A673 (cell line): ENCODE results near the gene GNA15. TPM values are rescaled to one million over a fixed set of nuclear protein-coding genes. Genes with fewer than 3 reads are reported as not detected.

Experiments
- BruUV-seq: library from RNA; stranded (reverse); fragments of 400-500 nt; replicated peaks from 2 replicates; lab custom pipeline; 2021; lab: Mats Ljungman, UMichigan
- CTCF ChIA-PET: fragments of 300-600 bp; sonication (Branson Sonifier 250); formaldehyde crosslinking; loops from one replicate; lab custom pipeline; 2022; ENCODE audit warnings: antibody characterized with exemption; lab: Charles Lee
- POLR2A ChIA-PET: fragments of 300-600 bp; sonication (Branson Sonifier 250); formaldehyde crosslinking; loops from one replicate; lab custom pipeline; 2022; ENCODE audit warnings: antibody characterized with exemption; ENCODE audit not compliant: low non-redundant PET; lab: Charles Lee
- DNase-seq: peaks from one replicate; pipeline ENCODE4 v3.0.0-alpha.2; 2015; ENCODE audit warnings: low spot score
- H3K27ac ChIP-seq: fragments of 200-600 bp; sonication (generic); 2 replicates; pipeline ENCODE4 v1.5.1; 2016; ENCODE audit warnings: mixed run types, low read depth, mild to moderate bottlenecking, mixed read lengths, antibody characterized with exemption, low read length; ENCODE audit not compliant: poor library complexity, severe bottlenecking
- H3K27me3 ChIP-seq: fragments of 200-600 bp; sonication (generic); replicated peaks from 2 replicates; pipeline ENCODE4 v1.6.1; 2017; ENCODE audit warnings: mixed run types, low read depth, mild to moderate bottlenecking, mixed read lengths, antibody characterized with exemption, low read length; ENCODE audit not compliant: insufficient read depth, poor library complexity
- H3K36me3 ChIP-seq: fragments of 200-600 bp; sonication (generic); 2 replicates; pipeline ENCODE4 v1.6.1; 2016; ENCODE audit warnings: mixed run types, mild to moderate bottlenecking, mixed read lengths, antibody characterized with exemption, low read length; ENCODE audit not compliant: insufficient read depth, poor library complexity, severe bottlenecking
- H3K4me1 ChIP-seq: fragments of 200-600 bp; sonication (generic); 2 replicates; pipeline ENCODE4 v1.6.1; 2017; ENCODE audit warnings: mixed run types, mild to moderate bottlenecking, mixed read lengths, antibody characterized with exemption, low read length; ENCODE audit not compliant: insufficient read depth, poor library complexity, severe bottlenecking
- H3K4me3 ChIP-seq: fragments of 200-600 bp; sonication (generic); 2 replicates; pipeline ENCODE4 v1.5.1; 2016; ENCODE audit warnings: low read depth, mixed run types, mild to moderate bottlenecking, mixed read lengths, low read length; ENCODE audit not compliant: poor library complexity, severe bottlenecking
- H3K9me3 ChIP-seq: fragments of 200-600 bp; sonication (generic); 2 replicates; pipeline ENCODE4 v1.6.1; 2016; ENCODE audit warnings: mixed run types, low read depth, mild to moderate bottlenecking, mixed read lengths, antibody characterized with exemption, low read length; ENCODE audit not compliant: poor library complexity, severe bottlenecking
- EZH2 ChIP-seq: fragments of 200-600 bp; sonication (generic); IDR thresholded peaks from 2 replicates; pipeline ENCODE4 v1.6.1; 2017; ENCODE audit warnings: borderline replicate concordance, low read depth, mild to moderate bottlenecking, mixed read lengths, antibody characterized with exemption, low read length; ENCODE audit not compliant: poor library complexity, severe bottlenecking
- intact Hi-C: fragments of 100-400 bp; cut with micrococcal nuclease; formaldehyde crosslinking; loops from one replicate; pipeline ENCODE4 v1.10.0; 2022; ENCODE audit not compliant: unreplicated experiment
- total RNA-seq: library from RNA; stranded (reverse); gene quantifications from 2 replicates; pipeline ENCODE4 v1.2.3, GENCODE V29; 2021
- TF ChIP-seq, protein P1 (sequence below): fragments of 300-800, 200-600 bp; sonication (generic); conservative IDR thresholded peaks from 2 replicates; pipeline ENCODE4 v1.5.1; 2017; ENCODE audit warnings: low read depth, mild to moderate bottlenecking, antibody characterized with exemption, low read length, moderate library complexity, mixed read lengths

The GNA15 gene
- total RNA-seq, 1 experiment from 2014 or later, result 0.26 TPM

DNA sequence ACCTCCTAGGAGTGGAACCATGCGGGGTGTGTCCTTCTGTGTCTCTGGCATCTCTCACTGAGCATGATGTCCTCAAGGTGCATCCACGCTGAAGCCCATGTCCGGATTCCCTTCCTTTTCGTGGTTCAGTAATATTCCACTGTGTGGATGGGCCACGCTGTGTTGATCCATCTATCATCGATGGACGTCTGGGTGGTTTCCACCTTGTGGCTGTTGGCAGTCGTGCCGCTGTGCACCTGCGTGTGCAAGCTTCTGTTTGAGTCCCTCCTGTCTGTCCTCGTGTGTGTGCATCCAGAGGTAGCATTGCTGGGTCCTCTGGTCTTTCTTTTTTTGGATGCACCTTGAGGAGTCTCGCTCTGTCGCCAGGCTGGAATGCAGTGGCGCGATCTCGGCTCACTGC is 11.2 kb upstream of the GNA15 start:
- CTCF ChIA-PET, result interaction anchor here (0.7 kb wide), 1 partner anchor 21 kb away, joined by 3 read pairs; no protein-coding TSS in a partner anchor
- Histone ChIP-seq H3K4me3 (no peak overlapping the region), H3K27me3 (no peaks in the 10 kb centered on the region), H3K27ac (no peak overlapping the region), H3K4me1 (no peaks in the 10 kb centered on the region), H3K9me3 (no peaks in the 10 kb centered on the region), H3K36me3 (peaks cover 2% of the 10 kb centered on the region)
- POLR2A ChIA-PET, result no interaction called here
- intact Hi-C loops, result no loop called here
- TF ChIP-seq EZH2, result no peak
- TF ChIP-seq, protein P1, sequence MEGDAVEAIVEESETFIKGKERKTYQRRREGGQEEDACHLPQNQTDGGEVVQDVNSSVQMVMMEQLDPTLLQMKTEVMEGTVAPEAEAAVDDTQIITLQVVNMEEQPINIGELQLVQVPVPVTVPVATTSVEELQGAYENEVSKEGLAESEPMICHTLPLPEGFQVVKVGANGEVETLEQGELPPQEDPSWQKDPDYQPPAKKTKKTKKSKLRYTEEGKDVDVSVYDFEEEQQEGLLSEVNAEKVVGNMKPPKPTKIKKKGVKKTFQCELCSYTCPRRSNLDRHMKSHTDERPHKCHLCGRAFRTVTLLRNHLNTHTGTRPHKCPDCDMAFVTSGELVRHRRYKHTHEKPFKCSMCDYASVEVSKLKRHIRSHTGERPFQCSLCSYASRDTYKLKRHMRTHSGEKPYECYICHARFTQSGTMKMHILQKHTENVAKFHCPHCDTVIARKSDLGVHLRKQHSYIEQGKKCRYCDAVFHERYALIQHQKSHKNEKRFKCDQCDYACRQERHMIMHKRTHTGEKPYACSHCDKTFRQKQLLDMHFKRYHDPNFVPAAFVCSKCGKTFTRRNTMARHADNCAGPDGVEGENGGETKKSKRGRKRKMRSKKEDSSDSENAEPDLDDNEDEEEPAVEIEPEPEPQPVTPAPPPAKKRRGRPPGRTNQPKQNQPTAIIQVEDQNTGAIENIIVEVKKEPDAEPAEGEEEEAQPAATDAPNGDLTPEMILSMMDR, result no peak
- BruUV-seq, result no TSS peak
- no peak for DNase-seq

DNA sequence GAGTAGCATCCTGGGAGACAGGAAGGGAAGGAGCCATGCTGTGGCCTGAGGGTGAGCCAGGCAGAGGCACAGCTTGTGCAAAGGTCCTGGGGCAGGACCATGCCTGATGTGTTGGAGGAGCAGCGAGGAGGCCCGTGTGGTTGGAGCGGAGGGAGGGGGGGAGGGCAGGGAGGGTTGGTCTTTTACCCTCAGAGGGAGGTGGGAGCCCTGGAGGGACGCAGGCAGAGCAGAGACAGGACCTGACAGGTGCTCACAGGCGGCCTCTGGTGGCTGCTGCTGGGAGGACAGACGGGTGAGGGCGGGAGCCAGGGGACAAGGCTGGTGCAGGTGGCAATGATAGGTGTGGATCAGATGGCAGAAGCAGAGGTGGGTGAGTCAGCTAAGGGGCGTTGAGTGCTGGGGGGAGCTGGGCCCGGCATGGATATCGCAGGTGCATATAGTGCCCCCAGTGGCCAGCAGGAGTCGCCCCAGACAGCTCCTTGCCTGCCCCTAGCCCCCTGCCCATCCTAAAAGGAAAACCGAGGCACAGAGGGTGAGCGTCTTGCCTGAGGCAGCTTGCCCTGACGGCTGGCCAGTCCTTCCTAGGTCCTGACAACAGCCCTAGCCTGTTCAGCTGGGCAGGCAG is 9.8 kb upstream of the GNA15 start:
- Histone ChIP-seq H3K27me3 (no peaks in the 10 kb centered on the region), H3K9me3 (no peaks in the 10 kb centered on the region), H3K36me3 (peaks cover 2% of the 10 kb centered on the region), H3K27ac (no peak overlapping the region), H3K4me3 (no peak overlapping the region), H3K4me1 (no peaks in the 10 kb centered on the region)
- BruUV-seq, result no TSS peak
- intact Hi-C loops, result loop anchor here (1.0 kb wide), 1 partner anchor 164 kb away; no protein-coding TSS in a partner anchor
- POLR2A ChIA-PET, result no interaction called here
- CTCF ChIA-PET, result interaction anchor here (0.5 to 2.0 kb wide), 7 partner anchors 22 to 281 kb away, joined by 3 to 5 read pairs (median 5); no protein-coding TSS in a partner anchor
- peak; percentile 52 for DNase-seq
- TF ChIP-seq, protein P1, result peak; percentile 91
- no peak for TF ChIP-seq EZH2

DNA sequence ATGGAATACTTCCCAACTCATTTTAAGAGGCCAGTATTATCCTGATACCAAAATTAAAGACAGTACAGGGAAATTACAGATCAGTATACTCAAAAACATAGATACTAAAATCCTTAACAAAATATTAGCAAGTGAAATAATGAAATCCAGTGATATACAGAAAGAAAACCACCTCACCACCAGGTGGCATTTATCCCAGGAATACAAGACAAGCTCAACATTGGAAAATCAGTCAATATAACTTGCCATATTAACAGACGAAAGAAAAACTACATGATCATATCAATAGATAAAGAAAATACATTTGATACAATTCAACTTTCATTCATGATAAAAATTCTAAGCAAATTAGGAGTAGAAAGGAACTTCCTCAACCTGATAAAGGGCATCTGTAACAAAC is 6.7 kb upstream of the GNA15 start:
- no peaks in the 10 kb centered on the region for H3K9me3 ChIP-seq
- POLR2A ChIA-PET, result interaction anchor here (0.7 kb wide), 1 partner anchor 21 kb away, joined by 13 read pairs; no protein-coding TSS in a partner anchor
- H3K4me3 ChIP-seq, result no peak overlapping the region
- H3K27me3 ChIP-seq, result no peaks in the 10 kb centered on the region
- no peak for TF ChIP-seq EZH2
- TF ChIP-seq, protein P1, result peak; percentile 66
- peaks cover 17% of the 10 kb centered on the region for H3K4me1 ChIP-seq
- DNase-seq, result peak; percentile 56
- no peak overlapping the region for H3K27ac ChIP-seq
- no peaks in the 10 kb centered on the region for H3K36me3 ChIP-seq
- no TSS peak for BruUV-seq
- CTCF ChIA-PET, result interaction anchor here (0.5 to 1.7 kb wide), 7 partner anchors 20 to 178 kb away, joined by 3 to 9 read pairs (median 4); no protein-coding TSS in a partner anchor
- intact Hi-C loops, result loop anchor here (1.0 kb wide), 1 partner anchor 34 kb away; no protein-coding TSS in a partner anchor
